HCT116 (cell line): ENCODE data around the gene CLEC16A.

Experiments used
- CTCF ChIP-seq, 3 experiments: fragments of 200-600 bp in 1 of 3; sonication (generic) in 1 of 3; IDR thresholded peaks in 2 of 3; conservative IDR thresholded peaks in 1 of 3; 2 replicates each; pipeline ENCODE4 v1.5.1; 2012 to 2017; ENCODE audit warnings: low read depth in 2 of 3, low read length in 2 of 3, antibody characterized with exemption in 1 of 3, borderline replicate concordance in 1 of 3, control low read depth in 1 of 3, mild to moderate bottlenecking in 1 of 3, mixed read lengths in 1 of 3, mixed run types in 1 of 3, moderate library complexity in 1 of 3; ENCODE audit not compliant: insufficient read depth in 1 of 3
- ELF1 ChIP-seq: IDR thresholded peaks from 2 replicates; pipeline ENCODE4 v1.6.1; 2012; ENCODE audit warnings: low read depth, borderline replicate concordance
- TCF7L2 ChIP-seq: IDR thresholded peaks from 2 replicates; pipeline ENCODE4 v1.7.0; 2011; ENCODE audit warnings: borderline replicate concordance, inconsistent platforms; ENCODE audit not compliant: insufficient read depth, insufficient read length; ENCODE audit errors: extremely low read depth

DNA sequence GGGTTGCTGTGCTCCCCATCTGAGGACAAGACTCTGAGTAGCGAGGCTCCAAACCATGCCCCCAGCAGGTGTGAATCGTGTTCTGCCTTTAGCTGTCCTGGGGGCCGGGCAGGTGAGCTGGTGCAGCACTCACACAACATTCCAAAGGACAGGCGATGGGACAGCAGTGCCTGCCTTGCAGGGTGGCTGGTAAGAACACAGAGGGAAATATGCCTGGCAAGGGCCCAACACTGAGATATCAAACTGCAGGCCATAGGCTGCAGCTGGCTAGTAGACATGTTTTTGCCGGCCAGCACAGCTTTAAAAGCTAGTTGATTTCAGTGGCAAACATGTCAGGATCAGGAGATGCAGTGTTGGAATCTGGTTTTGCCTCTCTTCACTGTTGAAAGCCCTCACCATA, 23.6 kb downstream of the CLEC16A start:
- TF ChIP-seq ELF1 (no peak), CTCF (IDR thresholded peaks at IDR 0.05 in 2 of 3, conservative IDR thresholded peaks at IDR 0.05 in 1 of 3; ENCODE audit: borderline replicate concordance in 1 of 3, insufficient read depth in 1 of 3, low read depth in 2 of 3, low read length in 2 of 3) (no peak), TCF7L2 (no peak)
